Endothelial cell (in vitro differentiated cells): Measurements from ENCODE around the gene PEPD. TPM values are rescaled to one million over a fixed set of nuclear protein-coding genes. Genes with fewer than 3 reads are reported as not detected.

Source experiments
- DNase-seq: peaks from one replicate; pipeline ENCODE4 v3.0.0; 2021; ENCODE audit warnings: low spot score
- H3K27ac Mint-ChIP-seq: one replicate; pipeline ENCODE4 v1.8.0; 2021; ENCODE audit warnings: mixed read lengths, inconsistent platforms; ENCODE audit not compliant: unreplicated experiment
- H3K27me3 Mint-ChIP-seq: one replicate; pipeline ENCODE4 v1.8.0; 2021; ENCODE audit warnings: mild to moderate bottlenecking, moderate library complexity, mixed read lengths, inconsistent platforms; ENCODE audit not compliant: unreplicated experiment
- H3K36me3 Mint-ChIP-seq: one replicate; pipeline ENCODE4 v1.8.0; 2021; ENCODE audit warnings: mild to moderate bottlenecking, low read depth, mixed read lengths, inconsistent platforms; ENCODE audit not compliant: unreplicated experiment
- H3K4me1 Mint-ChIP-seq: one replicate; pipeline ENCODE4 v1.8.0; 2021; ENCODE audit warnings: mild to moderate bottlenecking, mixed read lengths, inconsistent platforms; ENCODE audit not compliant: unreplicated experiment
- H3K4me3 Mint-ChIP-seq: one replicate; pipeline ENCODE4 v1.8.0; 2021; ENCODE audit warnings: mild to moderate bottlenecking, mixed read lengths, inconsistent platforms; ENCODE audit not compliant: unreplicated experiment
- H3K9me3 Mint-ChIP-seq: one replicate; pipeline ENCODE4 v1.8.0; 2021; ENCODE audit warnings: mixed read lengths, inconsistent platforms; ENCODE audit not compliant: unreplicated experiment
- CTCF ChIP-seq: fragments of 200-600 bp; sonication (generic); IDR thresholded peaks from one replicate; pipeline ENCODE4 v1.5.0; 2021; ENCODE audit warnings: antibody characterized with exemption; ENCODE audit not compliant: unreplicated experiment
- total RNA-seq: library from RNA; stranded (reverse); fragmentation: NEBNext Ultra II Directional; extraction: Animal tissue kit (Norgen Biotek cat#: 25700); gene quantifications from one replicate; pipeline ENCODE4 v1.2.1, GENCODE V29; 2021; ENCODE audit not compliant: unreplicated experiment

Gene PEPD
- total RNA-seq, 1 donor from 2014 or later = 40.5 TPM

- peaks cover 6% of the 10 kb centered on the region for H3K27me3 Mint-ChIP-seq
- peaks cover 26% of the 10 kb centered on the region for H3K4me1 Mint-ChIP-seq
- H3K4me3 Mint-ChIP-seq = peak overlapping the region; percentile 47
- no peak for TF ChIP-seq CTCF
- peaks cover 4% of the 10 kb centered on the region for H3K36me3 Mint-ChIP-seq
- no peak overlapping the region for H3K27ac Mint-ChIP-seq
- no peaks in the 10 kb centered on the region for H3K9me3 Mint-ChIP-seq
- DNase-seq = no peak
Observed at GRCh38 chr19:33375156-33375836, 146.3 kb downstream of the PEPD start.

GRCh38 chr19:33374236-33374714, 147.3 kb downstream of the PEPD start:
- Mint-ChIP-seq H3K9me3 (no peaks in the 10 kb centered on the region), H3K4me1 (peaks cover 26% of the 10 kb centered on the region), H3K36me3 (peaks cover 3% of the 10 kb centered on the region), H3K27me3 (peaks cover 5% of the 10 kb centered on the region), H3K27ac (peak overlapping the region; percentile 14), H3K4me3 (peak overlapping the region; percentile 93)
- TF ChIP-seq CTCF = peak; percentile 7
- DNase-seq = no peak

- peaks cover 26% of the 10 kb centered on the region for H3K4me1 Mint-ChIP-seq
- no peaks in the 10 kb centered on the region for H3K9me3 Mint-ChIP-seq
- TF ChIP-seq CTCF = no peak
- no peaks in the 10 kb centered on the region for H3K36me3 Mint-ChIP-seq
- H3K27me3 Mint-ChIP-seq = peaks cover 4% of the 10 kb centered on the region
- DNase-seq = peak; percentile 99
- peak within 1 kb of the TSS; percentile 93 for H3K4me3 Mint-ChIP-seq
- H3K27ac Mint-ChIP-seq = peak within 1 kb of the TSS; percentile 14
Observed at GRCh38 chr19:33373453-33374235, 147.9 kb downstream of the PEPD start, which contains the start of gene CEBPG. Gene CEBPG, plus strand, starts transcription at chr19:33373709. Its CDS starts 5,531 bp downstream, at chr19:33379240.

- Mint-ChIP-seq H3K4me3 (no peak overlapping the region), H3K9me3 (no peaks in the 10 kb centered on the region), H3K27me3 (peaks cover 4% of the 10 kb centered on the region), H3K27ac (no peak overlapping the region), H3K36me3 (no peaks in the 10 kb centered on the region), H3K4me1 (peaks cover 14% of the 10 kb centered on the region)
- TF ChIP-seq CTCF = no peak
- DNase-seq = no peak
Observed at GRCh38 chr19:33370783-33371182, 150.8 kb downstream of the PEPD start.
